GM23248 (cell line): ENCODE data around the gene SRPK2. TPM values are rescaled to one million over a fixed set of nuclear protein-coding genes. Genes with fewer than 3 reads are reported as not detected.

Experiments
- DNase-seq: peaks from one replicate; pipeline ENCODE4 v3.0.0-alpha.2; 2015
- H2AFZ ChIP-seq: fragments of 200-600 bp; sonication (generic); 2 replicates; pipeline ENCODE4 v1.6.1; 2016; ENCODE audit warnings: antibody characterized with exemption
- H3F3A ChIP-seq: fragments of 200-600 bp; sonication (generic); 2 replicates; pipeline ENCODE4 v1.6.1; 2016; ENCODE audit warnings: mild to moderate bottlenecking, antibody characterized with exemption, mixed run types; ENCODE audit not compliant: insufficient read depth
- H3K27ac ChIP-seq: fragments of 200-600 bp; sonication (generic); 2 replicates; pipeline ENCODE4 v1.5.1; 2016; ENCODE audit warnings: mild to moderate bottlenecking
- H3K27me3 ChIP-seq: fragments of 200-600 bp; sonication (generic); replicated peaks from 2 replicates; pipeline ENCODE4 v1.6.1; 2016; ENCODE audit warnings: mild to moderate bottlenecking; ENCODE audit not compliant: insufficient read depth
- H3K36me3 ChIP-seq: fragments of 200-600 bp; sonication (generic); 2 replicates; pipeline ENCODE4 v1.6.1; 2016; ENCODE audit warnings: low read depth, mild to moderate bottlenecking
- H3K4me1 ChIP-seq: fragments of 200-600 bp; sonication (generic); 2 replicates; pipeline ENCODE4 v1.6.1; 2016; ENCODE audit warnings: mild to moderate bottlenecking; ENCODE audit not compliant: insufficient read depth
- H3K4me2 ChIP-seq: fragments of 200-600 bp; sonication (generic); one replicate; pipeline ENCODE4 v1.6.1; 2016; ENCODE audit warnings: mild to moderate bottlenecking; ENCODE audit not compliant: unreplicated experiment
- H3K4me3 ChIP-seq: fragments of 200-600 bp; sonication (generic); 2 replicates; pipeline ENCODE4 v1.5.1; 2016; ENCODE audit warnings: mild to moderate bottlenecking
- H3K79me2 ChIP-seq: fragments of 200-600 bp; sonication (generic); 2 replicates; pipeline ENCODE4 v1.6.1; 2016; ENCODE audit warnings: mild to moderate bottlenecking; ENCODE audit not compliant: insufficient read depth
- H3K9ac ChIP-seq: fragments of 200-600 bp; sonication (generic); 2 replicates; pipeline ENCODE4 v1.6.1; 2016; ENCODE audit warnings: mild to moderate bottlenecking
- H3K9me2 ChIP-seq: fragments of 200-600 bp; sonication (generic); 2 replicates; pipeline ENCODE4 v1.6.1; 2016; ENCODE audit warnings: mixed run types, mild to moderate bottlenecking, moderate library complexity; ENCODE audit not compliant: insufficient read depth
- H3K9me3 ChIP-seq: fragments of 200-600 bp; sonication (generic); one replicate; pipeline ENCODE4 v1.6.1; 2017; ENCODE audit warnings: low read depth
- H4K20me1 ChIP-seq: fragments of 200-600 bp; sonication (generic); 2 replicates; pipeline ENCODE4 v1.6.0; 2016; ENCODE audit not compliant: insufficient read depth
- EZH2 ChIP-seq: fragments of 200-600 bp; sonication (generic); IDR thresholded peaks from 2 replicates; pipeline ENCODE4 v1.6.1; 2018; ENCODE audit warnings: antibody characterized with exemption, mild to moderate bottlenecking; ENCODE audit not compliant: insufficient read depth, poor library complexity, severe bottlenecking
- EZH2phosphoT487 ChIP-seq: fragments of 200-600 bp; sonication (generic); IDR thresholded peaks from 2 replicates; pipeline ENCODE4 v1.6.1; 2018; ENCODE audit warnings: antibody characterized with exemption, moderate library complexity, mild to moderate bottlenecking, low read depth; ENCODE audit not compliant: insufficient read depth
- WGBS, 2 experiments: methylation state at CpG; one replicate each; pipeline ENCODE4 v1.1.6; 2015 to 2017; ENCODE audit warnings: low lambda C conversion rate in 2 of 2, low coverage in 1 of 2; ENCODE audit errors: missing lambda C conversion rate in 2 of 2; 5-methylcytosine and 5-hydroxymethylcytosine counted together
- in situ Hi-C: fragments of 300-500 bp; cut with MboI; formaldehyde crosslinking; loops from 2 replicates; pipeline ENCODE4 v1.15.0; 2020
- polyA plus RNA-seq: library from polyadenylated mRNA; unstranded; fragments of >200 nt; fragmentation: Nextera tagmentation; extraction: Ambion mirVana; gene quantifications from 2 replicates; pipeline ENCODE4 v1.2.1, GENCODE V29; 2016
- total RNA-seq: library from RNA; depleted of rRNA; stranded (reverse); fragments of >200 nt; shearing (Covaris generic); gene quantifications from 2 replicates; pipeline ENCODE4 v1.2.3, GENCODE V29; 2014

The SRPK2 gene
- total and polyA plus RNA-seq, 2 experiments from 2014 or later: 53.1 to 85.2 TPM

- TF ChIP-seq EZH2: no peak
- TF ChIP-seq EZH2phosphoT487: no peak
- Histone ChIP-seq H3F3A (no peaks in the 10 kb centered on the region), H3K9ac (no peak overlapping the region), H3K36me3 (no peaks in the 10 kb centered on the region), H2AFZ (no peak overlapping the region), H3K4me3 (no peak overlapping the region), H3K27me3 (no peaks in the 10 kb centered on the region), H3K9me3 (no peaks in the 10 kb centered on the region), H3K79me2 (peaks cover 100% of the 10 kb centered on the region), H3K9me2 (no peaks in the 10 kb centered on the region), H3K4me1 (no peaks in the 10 kb centered on the region), H4K20me1 (peaks cover 40% of the 10 kb centered on the region; the same call in 1 of the 2 replicates), H3K4me2 (no peak overlapping the region), H3K27ac (no peak overlapping the region)
- in situ Hi-C loops: no loop called here
- WGBS, 2 experiments: 94 to 99% methylated on average over 10 of the region's 10 CpGs
- no peak for DNase-seq
Observed at GRCh38 chr7:105321754-105322455, 66.8 kb downstream of the SRPK2 start.

- WGBS, 2 experiments: 95 to 100% methylated on average over 2 of the region's 2 CpGs
- in situ Hi-C loops: no loop called here
- H3K4me3 ChIP-seq: no peak overlapping the region
- no peaks in the 10 kb centered on the region for H3K9me3 ChIP-seq
- H3K36me3 ChIP-seq: no peaks in the 10 kb centered on the region
- H3F3A ChIP-seq: no peaks in the 10 kb centered on the region
- TF ChIP-seq EZH2 (no peak), EZH2phosphoT487 (no peak)
- peaks cover 32% of the 10 kb centered on the region; the same call in 1 of the 2 replicates for H4K20me1 ChIP-seq
- H3K9ac ChIP-seq: no peak overlapping the region
- no peak overlapping the region for H3K4me2 ChIP-seq
- H3K9me2 ChIP-seq: no peaks in the 10 kb centered on the region
- peaks cover 100% of the 10 kb centered on the region for H3K79me2 ChIP-seq
- H3K27ac ChIP-seq: no peak overlapping the region
- no peaks in the 10 kb centered on the region for H3K27me3 ChIP-seq
- H3K4me1 ChIP-seq: no peaks in the 10 kb centered on the region
- no peak overlapping the region for H2AFZ ChIP-seq
- DNase-seq: no peak
Observed at GRCh38 chr7:105320896-105321295, 67.8 kb downstream of the SRPK2 start.

- 87 to 94% methylated on average over 10 of the region's 10 CpGs for WGBS, 2 experiments
- Histone ChIP-seq H4K20me1 (peaks cover 31% of the 10 kb centered on the region; the same call in 1 of the 2 replicates), H3K9me3 (no peaks in the 10 kb centered on the region), H3K36me3 (no peaks in the 10 kb centered on the region), H3K9ac (no peak overlapping the region), H3K4me1 (no peaks in the 10 kb centered on the region), H3F3A (no peaks in the 10 kb centered on the region), H3K79me2 (peaks cover 100% of the 10 kb centered on the region), H2AFZ (no peak overlapping the region), H3K4me2 (no peak overlapping the region), H3K27me3 (no peaks in the 10 kb centered on the region), H3K9me2 (no peaks in the 10 kb centered on the region), H3K4me3 (no peak overlapping the region), H3K27ac (no peak overlapping the region)
- DNase-seq: no peak
- TF ChIP-seq EZH2phosphoT487: no peak
- in situ Hi-C loops: no loop called here
Observed at GRCh38 chr7:105319578-105319977, 69.1 kb downstream of the SRPK2 start.

- 98 to 99% methylated on average over 2 of the region's 2 CpGs for WGBS, 2 experiments
- no peaks in the 10 kb centered on the region for H3K4me1 ChIP-seq
- H3K79me2 ChIP-seq: peaks cover 100% of the 10 kb centered on the region
Observed at GRCh38 chr7:105316578-105317344, 72.0 kb downstream of the SRPK2 start.

More at GRCh38 chr7:105316578-105317344, 72.0 kb downstream of the SRPK2 start:
- H3K27ac ChIP-seq: no peak overlapping the region
- in situ Hi-C loops: no loop called here
- no peak overlapping the region for H3K9ac ChIP-seq
- DNase-seq: no peak
- H3K4me2 ChIP-seq: no peak overlapping the region
- H3F3A ChIP-seq: no peaks in the 10 kb centered on the region
- H3K9me2 ChIP-seq: no peaks in the 10 kb centered on the region
- H2AFZ ChIP-seq: no peak overlapping the region
- no peaks in the 10 kb centered on the region for H3K27me3 ChIP-seq
- no peaks in the 10 kb centered on the region for H3K36me3 ChIP-seq
- no peak for TF ChIP-seq EZH2phosphoT487
- TF ChIP-seq EZH2: no peak
- peaks cover 24% of the 10 kb centered on the region; the same call in 1 of the 2 replicates for H4K20me1 ChIP-seq
- no peak overlapping the region for H3K4me3 ChIP-seq
- no peaks in the 10 kb centered on the region for H3K9me3 ChIP-seq
